Upper lobe of left lung (tissue), 4 donors: Measurements from ENCODE around the gene AMIGO1.

Source experiments
- CTCF ChIP-seq, 6 experiments: fragments of 450-650 bp in 4 of 6; fragments of 200-600 bp in 2 of 6; sonication (generic) in 2 of 6; IDR thresholded peaks; one replicate each; pipeline ENCODE4 v1.5.1; 2016 to 2019; ENCODE audit warnings: antibody characterized with exemption in 6 of 6
- EP300 ChIP-seq, 4 donors: sonication (generic); formaldehyde crosslinking; IDR thresholded peaks; one replicate each; pipeline ENCODE4 v1.5.1; 2017; ENCODE audit warnings: antibody characterized with exemption in 4 of 4, control low read depth in 2 of 4
- POLR2A ChIP-seq, 4 donors: fragments of 450-650 bp; IDR thresholded peaks; one replicate each; pipeline ENCODE4 v1.5.1; 2016 to 2017; ENCODE audit warnings: antibody characterized with exemption in 4 of 4, mild to moderate bottlenecking in 2 of 4
- POLR2AphosphoS5 ChIP-seq, 2 donors: sonication (generic); formaldehyde crosslinking; IDR thresholded peaks; one replicate each; pipeline ENCODE4 v1.5.1; 2017; ENCODE audit warnings: antibody characterized with exemption in 2 of 2

GRCh38 chr1:109488696-109489095, 20.8 kb downstream of the AMIGO1 start:
- TF ChIP-seq EP300 (IDR thresholded peaks at IDR 0.05) (no peak), CTCF (IDR thresholded peaks at IDR 0.05) (no peak), POLR2AphosphoS5 (IDR thresholded peaks at IDR 0.05) (no peak), POLR2A (IDR thresholded peaks at IDR 0.05) (no peak)
